ENCODE data around the gene NCK2. TPM values are rescaled to one million over a fixed set of nuclear protein-coding genes. Genes with fewer than 3 reads are reported as not detected.
A peak's percentile ranks its signal among the peaks of the same experiment; 100 is the strongest.

NCK2 gene
- total and polyA plus RNA-seq, 9 donors, result 43.1 to 89.3 (median 78.8) TPM

- H3K27ac ChIP-seq (ENCODE audit: low read length), result peak overlapping the region; percentile 80
- DNase-seq, result peak; percentile 90
- H3K4me1 ChIP-seq (ENCODE audit: control insufficient read depth, insufficient read depth, low read length), result peaks cover 31% of the 10 kb centered on the region
- peaks cover 10% of the 10 kb centered on the region for H3K36me3 ChIP-seq (ENCODE audit: control insufficient read depth, insufficient read depth, low read length)
- peak overlapping the region; percentile 43 for H3K4me3 ChIP-seq (ENCODE audit: low read length)
- no peaks in the 10 kb centered on the region for H3K27me3 ChIP-seq (ENCODE audit: control insufficient read depth, insufficient read depth, low read length)
- H3K9me3 ChIP-seq (replicated peaks; ENCODE audit: control insufficient read depth, low read depth, low read length), result no peaks in the 10 kb centered on the region
- WGBS (ENCODE audit: insufficient coverage), result under 1% methylated on average over 61 of the region's 75 CpGs
Observed at GRCh38 chr2:105744091-105744908, 412 bp upstream of the NCK2 start.

- H3K27ac ChIP-seq (ENCODE audit: low read length), result peak overlapping the region; percentile 78
- no peaks in the 10 kb centered on the region for H3K27me3 ChIP-seq (ENCODE audit: control insufficient read depth, insufficient read depth, low read length)
- peak; percentile 38 for DNase-seq
- H3K4me1 ChIP-seq (ENCODE audit: control insufficient read depth, insufficient read depth, low read length), result peaks cover 22% of the 10 kb centered on the region
- H3K36me3 ChIP-seq (ENCODE audit: control insufficient read depth, insufficient read depth, low read length), result peaks cover 14% of the 10 kb centered on the region
- H3K9me3 ChIP-seq (replicated peaks; ENCODE audit: control insufficient read depth, low read depth, low read length), result no peaks in the 10 kb centered on the region
- 32% methylated on average over 13 of the region's 23 CpGs for WGBS (ENCODE audit: insufficient coverage)
- peak overlapping the region; percentile 69 for H3K4me3 ChIP-seq (ENCODE audit: low read length)
Observed at GRCh38 chr2:105746177-105747080, 1.7 kb downstream of the NCK2 start.

- Histone ChIP-seq H3K4me1 (ENCODE audit: control insufficient read depth, insufficient read depth, low read length) (peaks cover 22% of the 10 kb centered on the region), H3K36me3 (ENCODE audit: control insufficient read depth, insufficient read depth, low read length) (peaks cover 16% of the 10 kb centered on the region), H3K27ac (ENCODE audit: low read length) (no peak overlapping the region), H3K9me3 (replicated peaks; ENCODE audit: control insufficient read depth, low read depth, low read length) (no peaks in the 10 kb centered on the region), H3K27me3 (ENCODE audit: control insufficient read depth, insufficient read depth, low read length) (no peaks in the 10 kb centered on the region), H3K4me3 (ENCODE audit: low read length) (no peak overlapping the region)
- peak; percentile 16 for DNase-seq
- WGBS (ENCODE audit: insufficient coverage), result 67% methylated on average over 11 of the region's 13 CpGs
Observed at GRCh38 chr2:105747254-105747894, 2.7 kb downstream of the NCK2 start.

- no peaks in the 10 kb centered on the region for H3K9me3 ChIP-seq (replicated peaks; ENCODE audit: control insufficient read depth, low read depth, low read length)
- peaks cover 16% of the 10 kb centered on the region for H3K36me3 ChIP-seq (ENCODE audit: control insufficient read depth, insufficient read depth, low read length)
- no peaks in the 10 kb centered on the region for H3K27me3 ChIP-seq (ENCODE audit: control insufficient read depth, insufficient read depth, low read length)
- DNase-seq, result no peak
- peaks cover 22% of the 10 kb centered on the region for H3K4me1 ChIP-seq (ENCODE audit: control insufficient read depth, insufficient read depth, low read length)
- no peak overlapping the region for H3K4me3 ChIP-seq (ENCODE audit: low read length)
- no peak overlapping the region for H3K27ac ChIP-seq (ENCODE audit: low read length)
- WGBS (ENCODE audit: insufficient coverage), result 63% methylated on average over 3 of the region's 4 CpGs
Observed at GRCh38 chr2:105747991-105748390, 3.3 kb downstream of the NCK2 start.

DNA sequence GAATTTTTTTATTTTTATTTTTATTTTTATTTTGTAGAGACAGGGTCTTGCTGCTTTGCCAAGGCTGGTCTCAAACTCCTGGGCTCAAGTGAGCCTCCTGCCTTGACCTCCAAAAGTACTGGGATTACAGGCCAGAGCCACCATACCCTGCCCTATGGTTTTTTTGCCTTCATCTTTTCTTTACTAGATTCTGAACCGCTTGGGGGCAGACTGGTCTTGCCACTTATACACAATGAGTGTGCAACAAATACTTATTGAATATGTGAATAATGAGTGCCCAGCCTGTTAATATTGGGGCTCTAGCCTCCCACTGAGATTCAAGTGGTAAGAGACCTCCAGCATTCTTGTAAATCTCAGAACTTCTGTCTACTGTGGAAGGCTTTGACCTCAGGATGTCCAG, 3.9 kb downstream of the NCK2 start:
- Histone ChIP-seq H3K36me3 (ENCODE audit: control insufficient read depth, insufficient read depth, low read length) (peaks cover 16% of the 10 kb centered on the region), H3K27me3 (ENCODE audit: control insufficient read depth, insufficient read depth, low read length) (no peaks in the 10 kb centered on the region), H3K9me3 (replicated peaks; ENCODE audit: control insufficient read depth, low read depth, low read length) (no peaks in the 10 kb centered on the region), H3K27ac (ENCODE audit: low read length) (no peak overlapping the region), H3K4me3 (ENCODE audit: low read length) (no peak overlapping the region), H3K4me1 (ENCODE audit: control insufficient read depth, insufficient read depth, low read length) (peaks cover 25% of the 10 kb centered on the region)
- DNase-seq, result no peak
- WGBS (ENCODE audit: insufficient coverage), result no CpG with 5 or more reads among the region's 1 CpG

GRCh38 chr2:105749583-105750400, 5.1 kb downstream of the NCK2 start:
- no peak overlapping the region for H3K27ac ChIP-seq (ENCODE audit: low read length)
- no peak overlapping the region for H3K4me3 ChIP-seq (ENCODE audit: low read length)
- no peaks in the 10 kb centered on the region for H3K9me3 ChIP-seq (replicated peaks; ENCODE audit: control insufficient read depth, low read depth, low read length)
- 97% methylated on average over 10 of the region's 18 CpGs for WGBS (ENCODE audit: insufficient coverage)
- H3K36me3 ChIP-seq (ENCODE audit: control insufficient read depth, insufficient read depth, low read length), result peaks cover 19% of the 10 kb centered on the region
- no peaks in the 10 kb centered on the region for H3K27me3 ChIP-seq (ENCODE audit: control insufficient read depth, insufficient read depth, low read length)
- DNase-seq, result no peak
- H3K4me1 ChIP-seq (ENCODE audit: control insufficient read depth, insufficient read depth, low read length), result peaks cover 24% of the 10 kb centered on the region

DNA sequence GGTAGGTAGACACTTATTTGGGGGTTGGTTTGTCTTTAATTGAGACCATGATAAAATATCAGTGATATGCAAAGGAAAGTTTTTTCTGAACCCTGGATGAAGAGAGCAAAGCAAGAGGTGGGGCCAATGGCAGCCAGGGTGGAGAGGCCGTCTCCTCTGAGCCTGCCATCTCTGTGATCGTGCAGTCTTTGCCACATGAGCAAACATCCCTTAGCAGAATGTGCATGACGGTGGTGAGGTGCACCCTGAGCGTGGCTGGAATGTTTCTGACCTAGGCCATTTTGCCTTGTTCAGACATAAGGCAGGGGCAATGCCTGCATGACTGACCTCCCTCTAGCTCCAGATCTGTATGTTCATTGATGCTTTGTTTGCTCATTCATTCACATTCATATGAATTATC, 6.0 kb downstream of the NCK2 start:
- DNase-seq, result no peak
- Histone ChIP-seq H3K27me3 (ENCODE audit: control insufficient read depth, insufficient read depth, low read length) (no peaks in the 10 kb centered on the region), H3K4me3 (ENCODE audit: low read length) (no peak overlapping the region), H3K4me1 (ENCODE audit: control insufficient read depth, insufficient read depth, low read length) (peaks cover 24% of the 10 kb centered on the region), H3K36me3 (ENCODE audit: control insufficient read depth, insufficient read depth, low read length) (peaks cover 19% of the 10 kb centered on the region), H3K9me3 (replicated peaks; ENCODE audit: control insufficient read depth, low read depth, low read length) (no peaks in the 10 kb centered on the region), H3K27ac (ENCODE audit: low read length) (no peak overlapping the region)
- 90% methylated on average over 4 of the region's 4 CpGs for WGBS (ENCODE audit: insufficient coverage)

DNA sequence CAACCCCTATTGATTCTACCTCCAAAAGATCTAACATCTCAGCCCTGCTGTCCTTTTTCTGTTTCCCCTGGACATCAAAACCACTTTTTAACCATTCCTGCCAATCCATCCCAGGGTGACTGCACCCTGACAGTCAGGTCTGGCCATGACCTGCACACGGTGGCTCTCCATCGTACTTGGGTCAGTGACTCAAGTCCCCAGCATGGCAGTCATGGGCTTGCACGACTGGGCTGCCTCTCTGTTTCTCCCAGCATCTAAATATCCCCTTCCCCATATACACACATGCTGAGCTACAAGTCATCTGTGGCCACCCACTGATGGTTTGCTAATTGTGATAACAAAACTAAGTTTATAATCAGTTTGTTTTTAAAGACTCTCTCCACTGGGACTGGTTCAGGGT, 6.6 kb downstream of the NCK2 start:
- no peaks in the 10 kb centered on the region for H3K27me3 ChIP-seq (ENCODE audit: control insufficient read depth, insufficient read depth, low read length)
- H3K4me1 ChIP-seq (ENCODE audit: control insufficient read depth, insufficient read depth, low read length), result peaks cover 22% of the 10 kb centered on the region
- DNase-seq, result no peak
- no peak overlapping the region for H3K27ac ChIP-seq (ENCODE audit: low read length)
- H3K9me3 ChIP-seq (replicated peaks; ENCODE audit: control insufficient read depth, low read depth, low read length), result no peaks in the 10 kb centered on the region
- H3K4me3 ChIP-seq (ENCODE audit: low read length), result no peak overlapping the region
- peaks cover 19% of the 10 kb centered on the region for H3K36me3 ChIP-seq (ENCODE audit: control insufficient read depth, insufficient read depth, low read length)
- 95% methylated on average over 2 of the region's 3 CpGs for WGBS (ENCODE audit: insufficient coverage)

DNA sequence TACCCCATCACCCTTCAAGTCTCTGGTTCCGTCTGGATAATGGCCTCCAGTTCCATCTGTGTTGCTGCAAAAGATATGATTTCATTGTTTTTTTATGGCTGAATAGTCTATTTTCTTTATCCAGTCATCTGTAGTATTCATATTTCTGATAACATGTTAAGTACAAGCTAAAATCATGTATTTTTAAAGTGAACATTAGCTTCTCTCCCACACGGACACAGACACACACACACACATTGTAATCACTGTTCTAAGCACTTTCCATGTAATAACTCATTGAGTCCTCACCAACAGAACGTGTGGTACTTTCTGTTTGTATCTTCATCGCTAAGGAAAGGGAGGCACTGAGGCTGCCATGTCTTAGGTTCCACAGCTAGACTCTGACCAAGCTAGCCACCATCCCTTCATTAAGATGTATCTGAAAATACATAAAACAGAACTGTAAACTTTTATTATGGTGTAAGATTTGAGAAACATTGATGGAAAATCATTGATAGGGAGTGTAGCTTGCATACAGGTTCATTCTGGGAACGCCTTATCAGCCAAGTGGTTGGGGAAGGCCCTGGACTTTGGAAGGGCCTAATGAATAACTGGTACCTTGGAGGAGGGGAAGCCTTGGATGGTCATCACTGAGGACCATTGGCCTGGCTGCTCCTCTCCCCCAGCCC, 8.1 kb downstream of the NCK2 start:
- Histone ChIP-seq H3K27me3 (ENCODE audit: control insufficient read depth, insufficient read depth, low read length) (no peaks in the 10 kb centered on the region), H3K4me3 (ENCODE audit: low read length) (no peak overlapping the region), H3K9me3 (replicated peaks; ENCODE audit: control insufficient read depth, low read depth, low read length) (no peaks in the 10 kb centered on the region), H3K36me3 (ENCODE audit: control insufficient read depth, insufficient read depth, low read length) (peaks cover 11% of the 10 kb centered on the region), H3K27ac (ENCODE audit: low read length) (no peak overlapping the region), H3K4me1 (ENCODE audit: control insufficient read depth, insufficient read depth, low read length) (peaks cover 14% of the 10 kb centered on the region)
- no peak for DNase-seq
- WGBS (ENCODE audit: insufficient coverage), result 80% methylated on average over 3 of the region's 5 CpGs

All from muscle of leg (tissue), 11 donors.